ENCODE data around the gene PPP4R2.

DNA sequence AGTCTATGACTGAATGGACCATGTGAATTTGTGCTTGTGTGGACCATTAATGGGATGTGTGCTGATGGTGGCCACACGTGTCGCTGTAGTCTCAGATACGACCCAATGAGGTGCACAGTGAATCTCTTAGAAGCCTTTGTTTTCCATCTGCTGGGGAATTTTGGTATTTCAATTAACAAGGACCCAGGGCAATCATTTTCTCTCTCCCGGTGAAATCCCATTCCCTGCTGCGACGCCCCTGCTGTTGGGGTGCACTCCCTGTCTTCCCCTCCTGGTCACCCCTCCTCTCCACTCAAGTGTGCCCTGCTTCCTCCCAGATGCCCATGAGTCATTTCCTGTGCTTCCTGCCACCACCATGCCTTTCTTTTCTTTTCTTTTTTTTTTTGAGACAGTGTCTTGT lies 97.5 kb downstream of the PPP4R2 start:
- TF ChIP-seq CTCF (IDR thresholded peaks at IDR 0.05; ENCODE audit: insufficient read depth, low read length) (peak; percentile 44), REST (IDR thresholded peaks at IDR 0.05; ENCODE audit: insufficient replicate concordance, low read depth) (no peak)
